Cerebellar cortex (tissue), 1 donor: ENCODE data around the gene TP53BP2.
"Not testable (repeated sequence)": the region's sequence is repeated elsewhere in the genome, so short reads cannot be mapped to it uniquely, and the experiment has no call there.

Experiments used
- DNase-seq: peaks from one replicate; pipeline ENCODE4 v3.0.0-alpha.2; 2015; ENCODE audit warnings: low spot score

The TP53BP2 gene

GRCh38 chr1:223852337-223852736, 6.6 kb upstream of the TP53BP2 start:
- DNase-seq: no peak

GRCh38 chr1:223849352-223850254, 3.9 kb upstream of the TP53BP2 start:
- no peak for DNase-seq

GRCh38 chr1:223848536-223848935, 2.8 kb upstream of the TP53BP2 start:
- DNase-seq: no peak

- DNase-seq: no peak
Measured at GRCh38 chr1:223847781-223848345, 2.1 kb upstream of the TP53BP2 start.

- peak; percentile 66 for DNase-seq
Measured at GRCh38 chr1:223845037-223845809, 524 bp downstream of the TP53BP2 start.

GRCh38 chr1:223844787-223845036, 1.0 kb downstream of the TP53BP2 start:
- DNase-seq: no peak

GRCh38 chr1:223843934-223844786, 1.6 kb downstream of the TP53BP2 start:
- DNase-seq: no peak

GRCh38 chr1:223842784-223843183, 3.0 kb downstream of the TP53BP2 start:
- no peak for DNase-seq

- not testable (repeated sequence) for DNase-seq
Measured at GRCh38 chr1:223841977-223842623, 3.6 kb downstream of the TP53BP2 start.

GRCh38 chr1:223840254-223840653, 5.5 kb downstream of the TP53BP2 start:
- no peak for DNase-seq

- DNase-seq: no peak
Measured at GRCh38 chr1:223838125-223838854, 7.5 kb downstream of the TP53BP2 start.

GRCh38 chr1:223837687-223838086, 8.1 kb downstream of the TP53BP2 start:
- DNase-seq: no peak

GRCh38 chr1:223837206-223837605, 8.5 kb downstream of the TP53BP2 start:
- no peak for DNase-seq

GRCh38 chr1:223836586-223836985, 9.2 kb downstream of the TP53BP2 start:
- no peak for DNase-seq

- no peak for DNase-seq
Measured at GRCh38 chr1:223835754-223836153, 10.0 kb downstream of the TP53BP2 start.

GRCh38 chr1:223834660-223835263, 11.0 kb downstream of the TP53BP2 start:
- no peak for DNase-seq

- DNase-seq: no peak
Measured at GRCh38 chr1:223833948-223834347, 11.8 kb downstream of the TP53BP2 start.

GRCh38 chr1:223832637-223832943, 13.2 kb downstream of the TP53BP2 start:
- DNase-seq: peak; percentile 44

GRCh38 chr1:223831755-223832636, 13.8 kb downstream of the TP53BP2 start:
- no peak for DNase-seq

- no peak for DNase-seq
Measured at GRCh38 chr1:223829678-223830077, 16.1 kb downstream of the TP53BP2 start.
